OCI-LY7 (cell line): ENCODE measurements around the gene PAOX. TPM values are rescaled to one million over a fixed set of nuclear protein-coding genes. Genes with fewer than 3 reads are reported as not detected.
A peak's percentile ranks its signal among the peaks of the same experiment; 100 is the strongest.

Experiments used
- BruUV-seq: library from RNA; stranded (reverse); fragments of 400-500 nt; replicated peaks from 2 replicates; lab custom pipeline; 2021; lab: Mats Ljungman, UMichigan
- CTCF ChIA-PET: fragments of 300-600 bp; sonication (Branson Sonifier 250); formaldehyde crosslinking; loops from one replicate; lab custom pipeline; 2022; ENCODE audit warnings: antibody characterized with exemption; ENCODE audit not compliant: unreplicated experiment; lab: Charles Lee
- POLR2A ChIA-PET: fragments of 300-600 bp; sonication (Branson Sonifier 250); formaldehyde crosslinking; loops from one replicate; lab custom pipeline; 2022; ENCODE audit warnings: antibody characterized with exemption; lab: Charles Lee
- DNase-seq: peaks from one replicate; pipeline ENCODE4 v3.0.0-alpha.2; 2015; ENCODE audit warnings: low spot score
- H2AFZ ChIP-seq: fragments of 200-600 bp; sonication (generic), shearing (Covaris generic); 2 replicates; pipeline ENCODE4 v1.6.1; 2014; ENCODE audit warnings: mild to moderate bottlenecking, antibody characterized with exemption, low read length, moderate library complexity
- H3K27ac ChIP-seq: fragments of 200-600 bp; sonication (generic); 2 replicates; pipeline ENCODE4 v1.5.1; 2014; ENCODE audit warnings: mixed run types, low read depth, mild to moderate bottlenecking, moderate library complexity, low read length, inconsistent platforms; ENCODE audit not compliant: poor library complexity, severe bottlenecking
- H3K36me3 ChIP-seq: fragments of 200-600 bp; sonication (generic); 2 replicates; pipeline ENCODE4 v1.6.1; 2014; ENCODE audit warnings: mild to moderate bottlenecking, antibody characterized with exemption, low read length, moderate library complexity, mixed read lengths; ENCODE audit not compliant: insufficient read depth
- H3K4me1 ChIP-seq: fragments of 200-600 bp; sonication (generic); 2 replicates; pipeline ENCODE4 v1.5.1; 2014; ENCODE audit warnings: mild to moderate bottlenecking, low read length; ENCODE audit not compliant: insufficient read depth, poor library complexity, severe bottlenecking
- H3K4me2 ChIP-seq: fragments of 200-600 bp; sonication (generic); 2 replicates; pipeline ENCODE4 v1.6.1; 2014; ENCODE audit warnings: mild to moderate bottlenecking, low read length
- H3K4me3 ChIP-seq: fragments of 200-600 bp; sonication (generic); 2 replicates; pipeline ENCODE4 v1.5.1; 2014; ENCODE audit warnings: mild to moderate bottlenecking, low read depth, low read length; ENCODE audit not compliant: poor library complexity, severe bottlenecking
- H3K79me2 ChIP-seq: fragments of 200-600 bp; sonication (generic); 2 replicates; pipeline ENCODE4 v1.6.1; 2016; ENCODE audit warnings: low read depth, mild to moderate bottlenecking, low read length, moderate library complexity, mixed read lengths; ENCODE audit not compliant: insufficient read depth
- H3K9me2 ChIP-seq: fragments of 200-600 bp; sonication (generic); 2 replicates; pipeline ENCODE4 v1.6.1; 2016; ENCODE audit warnings: mild to moderate bottlenecking, low read length, mixed read lengths; ENCODE audit not compliant: insufficient read depth
- H3K9me3 ChIP-seq: fragments of 200-600 bp; sonication (generic); 2 replicates; pipeline ENCODE4 v1.6.1; 2014; ENCODE audit warnings: mild to moderate bottlenecking, mixed run types, low read length, mixed read lengths
- H4K20me1 ChIP-seq: fragments of 200-600 bp; sonication (generic); 2 replicates; pipeline ENCODE4 v1.6.1; 2014; ENCODE audit warnings: mild to moderate bottlenecking, antibody characterized with exemption, low read length, moderate library complexity, mixed read lengths; ENCODE audit not compliant: insufficient read depth
- CTCF ChIP-seq: fragments of 200-600 bp; sonication (generic); conservative IDR thresholded peaks from 2 replicates; pipeline ENCODE4 v1.5.1; 2014; ENCODE audit warnings: mild to moderate bottlenecking, antibody characterized with exemption, low read length, moderate library complexity, mixed read lengths
- EZH2phosphoT487 ChIP-seq: fragments of 200-600 bp; sonication (generic); IDR thresholded peaks from 2 replicates; pipeline ENCODE4 v1.6.1; 2018; ENCODE audit warnings: low read depth, borderline replicate concordance, mild to moderate bottlenecking, mixed run types, antibody characterized with exemption, low read length, moderate library complexity, mixed read lengths
- intact Hi-C: fragments of 100-400 bp; cut with micrococcal nuclease; formaldehyde crosslinking; loops from one replicate; pipeline ENCODE4 v1.10.0; 2022; ENCODE audit not compliant: unreplicated experiment
- total RNA-seq, 2 experiments: library from RNA; depleted of rRNA in 1 of 2; stranded (reverse); fragments of >200 nt in 1 of 2; shearing (Covaris generic) in 1 of 2; gene quantifications; 2 replicates each; pipeline ENCODE4 v1.2.3, GENCODE V29; 2014 to 2022

The PAOX gene
- total RNA-seq, 2 experiments from 2014 or later: 10.7 to 28.1 TPM

- no peak overlapping the region for H3K4me2 ChIP-seq
- H3K79me2 ChIP-seq: no peaks in the 10 kb centered on the region
- ChIA-PET CTCF (no interaction called here), POLR2A (interaction anchor here (0.6 kb wide), 2 partner anchors 18 to 40 kb away, joined by 3 to 9 read pairs; no protein-coding TSS in a partner anchor)
- H2AFZ ChIP-seq: no peak overlapping the region
- no peak overlapping the region for H3K4me3 ChIP-seq
- DNase-seq: no peak
- no peaks in the 10 kb centered on the region for H4K20me1 ChIP-seq
- no TSS peak for BruUV-seq
- no peak overlapping the region for H3K27ac ChIP-seq
- intact Hi-C loops: no loop called here
- no peaks in the 10 kb centered on the region for H3K9me2 ChIP-seq
- H3K4me1 ChIP-seq: peaks cover 7% of the 10 kb centered on the region
- no peaks in the 10 kb centered on the region for H3K36me3 ChIP-seq
- TF ChIP-seq CTCF: no peak
- TF ChIP-seq EZH2phosphoT487: no peak
- no peaks in the 10 kb centered on the region for H3K9me3 ChIP-seq
Observed at GRCh38 chr10:133355991-133356390, 23.1 kb upstream of the PAOX start.

- TF ChIP-seq CTCF (no peak), EZH2phosphoT487 (no peak)
- Histone ChIP-seq H2AFZ (no peak overlapping the region), H3K27ac (no peak overlapping the region), H4K20me1 (no peaks in the 10 kb centered on the region), H3K79me2 (no peaks in the 10 kb centered on the region), H3K4me1 (peaks cover 7% of the 10 kb centered on the region), H3K9me3 (no peaks in the 10 kb centered on the region), H3K36me3 (no peaks in the 10 kb centered on the region), H3K9me2 (no peaks in the 10 kb centered on the region), H3K4me2 (peak overlapping the region; percentile 80), H3K4me3 (peak overlapping the region; percentile 76)
- CTCF ChIA-PET: no interaction called here
- POLR2A ChIA-PET: interaction anchor here (0.6 to 0.7 kb wide), 4 partner anchors 17 to 1023 kb away, joined by 3 to 9 read pairs (median 4); no protein-coding TSS in a partner anchor
- no peak for DNase-seq
- intact Hi-C loops: no loop called here
- BruUV-seq: no TSS peak
Observed at GRCh38 chr10:133356549-133357284, 22.3 kb upstream of the PAOX start.
